H9 (cell line): ENCODE results near the gene WDR20. TPM values are rescaled to one million over a fixed set of nuclear protein-coding genes. Genes with fewer than 3 reads are reported as not detected.
A peak's percentile ranks its signal among the peaks of the same experiment; 100 is the strongest.

Experiments
- DNase-seq: peaks from one replicate; pipeline ENCODE4 v3.0.0-alpha.2; 2017
- H2AFZ ChIP-seq: one replicate; pipeline ENCODE4 v1.6.1; 2013; ENCODE audit warnings: mild to moderate bottlenecking, low read length, control low read depth, moderate library complexity
- H2AK5ac ChIP-seq: 2 replicates; pipeline ENCODE4 v1.6.1; 2013; ENCODE audit warnings: low read length, control low read depth, mixed read lengths; ENCODE audit not compliant: insufficient read length
- H2BK120ac ChIP-seq: one replicate; pipeline ENCODE4 v1.6.1; 2013; ENCODE audit warnings: low read depth, mild to moderate bottlenecking, low read length, control low read depth, inconsistent platforms; ENCODE audit not compliant: poor library complexity, severe bottlenecking
- H2BK12ac ChIP-seq: 2 replicates; pipeline ENCODE4 v1.6.1; 2013; ENCODE audit warnings: low read length, control low read depth, mixed read lengths, low read depth; ENCODE audit not compliant: insufficient read length
- H2BK15ac ChIP-seq: 2 replicates; pipeline ENCODE4 v1.6.1; 2013; ENCODE audit warnings: low read depth, low read length, control low read depth
- H2BK20ac ChIP-seq: one replicate; pipeline ENCODE4 v1.6.1; 2013; ENCODE audit warnings: low read depth, mild to moderate bottlenecking, low read length, control low read depth, inconsistent platforms; ENCODE audit not compliant: poor library complexity, severe bottlenecking
- H2BK5ac ChIP-seq: 2 replicates; pipeline ENCODE4 v1.6.1; 2013; ENCODE audit warnings: low read length, control low read depth, mixed read lengths; ENCODE audit not compliant: insufficient read length
- H3K14ac ChIP-seq: 2 replicates; pipeline ENCODE4 v1.6.1; 2013; ENCODE audit warnings: low read length, control low read depth; ENCODE audit not compliant: insufficient read depth
- H3K18ac ChIP-seq: 2 replicates; pipeline ENCODE4 v1.6.1; 2013; ENCODE audit warnings: low read depth, mild to moderate bottlenecking, mixed read lengths, low read length, control low read depth; ENCODE audit not compliant: insufficient read length
- H3K23ac ChIP-seq: 2 replicates; pipeline ENCODE4 v1.6.1; 2013; ENCODE audit warnings: low read length, control low read depth, mixed read lengths, low read depth; ENCODE audit not compliant: insufficient read length
- H3K23me2 ChIP-seq: 2 replicates; pipeline ENCODE4 v1.6.1; 2013; ENCODE audit warnings: low read depth, mild to moderate bottlenecking, mixed read lengths, low read length, control low read depth; ENCODE audit not compliant: insufficient read length, poor library complexity, severe bottlenecking
- H3K27ac ChIP-seq: 2 replicates; pipeline ENCODE4 v1.5.1; 2013; ENCODE audit warnings: low read length, control low read depth, mixed read lengths, low read depth; ENCODE audit not compliant: insufficient read length
- H3K27me3 ChIP-seq: 2 replicates; pipeline ENCODE4 v1.6.1; 2013; ENCODE audit warnings: low read length, control low read depth, inconsistent platforms; ENCODE audit not compliant: insufficient read depth
- H3K4ac ChIP-seq: 2 replicates; pipeline ENCODE4 v1.6.1; 2013; ENCODE audit warnings: low read depth, mild to moderate bottlenecking, control low read depth, inconsistent platforms, low read length, moderate library complexity
- H3K4me1 ChIP-seq: 2 replicates; pipeline ENCODE4 v1.6.1; 2013; ENCODE audit warnings: low read length, control low read depth, inconsistent platforms; ENCODE audit not compliant: insufficient read depth
- H3K4me2 ChIP-seq: 2 replicates; pipeline ENCODE4 v1.6.1; 2013; ENCODE audit warnings: low read length, control low read depth, mixed read lengths; ENCODE audit not compliant: insufficient read length, insufficient read depth
- H3K56ac ChIP-seq: 2 replicates; pipeline ENCODE4 v1.6.1; 2013; ENCODE audit warnings: low read depth, mild to moderate bottlenecking, mixed read lengths, low read length, control low read depth; ENCODE audit not compliant: insufficient read length
- H3K79me1 ChIP-seq: 2 replicates; pipeline ENCODE4 v1.6.1; 2013; ENCODE audit warnings: low read depth, mild to moderate bottlenecking, moderate library complexity, low read length, control low read depth, inconsistent platforms; ENCODE audit not compliant: insufficient read depth, poor library complexity, severe bottlenecking
- H3K79me2 ChIP-seq: 2 replicates; pipeline ENCODE4 v1.6.1; 2013; ENCODE audit warnings: low read length, control low read depth, inconsistent platforms; ENCODE audit not compliant: insufficient read depth
- H3K9ac ChIP-seq: 2 replicates; pipeline ENCODE4 v1.6.1; 2013; ENCODE audit warnings: low read length, control low read depth, mixed read lengths; ENCODE audit not compliant: insufficient read length; ENCODE audit errors: extremely low read depth
- H3K9me3 ChIP-seq: one replicate; pipeline ENCODE4 v1.6.1; 2013; ENCODE audit warnings: low read depth, low read length, inconsistent platforms; ENCODE audit not compliant: control insufficient read depth
- H3T11ph ChIP-seq: one replicate; pipeline ENCODE4 v1.6.1; 2013; ENCODE audit warnings: mild to moderate bottlenecking, low read length, control low read depth, inconsistent platforms
- H4K20me1 ChIP-seq: one replicate; pipeline ENCODE4 v1.6.1; 2013; ENCODE audit not compliant: control insufficient read depth, insufficient read length, insufficient read depth
- H4K5ac ChIP-seq: 2 replicates; pipeline ENCODE4 v1.6.1; 2013; ENCODE audit warnings: low read depth, mild to moderate bottlenecking, mixed read lengths, low read length, control low read depth; ENCODE audit not compliant: insufficient read length
- H4K8ac ChIP-seq: replicated peaks from 2 replicates; pipeline ENCODE4 v1.6.1; 2013; ENCODE audit warnings: low read length, control low read depth, mixed read lengths, low read depth; ENCODE audit not compliant: insufficient read length
- H4K91ac ChIP-seq: 2 replicates; pipeline ENCODE4 v1.6.1; 2013; ENCODE audit warnings: low read depth, mild to moderate bottlenecking, moderate library complexity, mixed read lengths, low read length, control low read depth; ENCODE audit not compliant: insufficient read length
- H3K27ac Mint-ChIP-seq, 3 experiments: 2 replicates in 2 of 3; 3 replicates in 1 of 3; pipeline ENCODE4 v1.8.0; 2020 to 2021; ENCODE audit warnings: mixed read lengths in 3 of 3, mild to moderate bottlenecking in 1 of 3, moderate library complexity in 1 of 3
- H3K27me3 Mint-ChIP-seq: 2 replicates; pipeline ENCODE4 v1.8.0; 2021; ENCODE audit warnings: low read depth, mild to moderate bottlenecking, moderate library complexity, mixed read lengths
- H3K36me3 Mint-ChIP-seq, 3 experiments: 2 replicates in 2 of 3; 3 replicates in 1 of 3; pipeline ENCODE4 v1.8.0; 2020 to 2021; ENCODE audit warnings: low read depth in 3 of 3, mixed read lengths in 3 of 3; ENCODE audit not compliant: insufficient read depth in 1 of 3
- H3K4me1 Mint-ChIP-seq, 2 experiments: 2 replicates each; pipeline ENCODE4 v1.8.0; 2020; ENCODE audit warnings: mixed read lengths in 2 of 2
- H3K4me3 Mint-ChIP-seq, 2 experiments: 2 replicates in 1 of 2; 3 replicates in 1 of 2; pipeline ENCODE4 v1.8.0; 2020 to 2021; ENCODE audit warnings: mild to moderate bottlenecking in 2 of 2, mixed read lengths in 2 of 2, moderate library complexity in 1 of 2
- H3K9me3 Mint-ChIP-seq, 2 experiments: 2 replicates in 1 of 2; 3 replicates in 1 of 2; pipeline ENCODE4 v1.8.0; 2020; ENCODE audit warnings: mild to moderate bottlenecking in 2 of 2, mixed read lengths in 2 of 2, moderate library complexity in 1 of 2
- CTCF ChIP-seq: fragments of 200-600 bp; sonication (generic); conservative IDR thresholded peaks from 3 replicates; pipeline ENCODE4 v1.8.0; 2021; ENCODE audit warnings: antibody characterized with exemption, mild to moderate bottlenecking
- WGBS: extraction: QIAGEN DNeasy Blood & Tissue Kit; methylation state at CpG from one replicate; pipeline ENCODE4 v1.1.7; 2013; ENCODE audit warnings: missing lambda C conversion rate, low lambda C conversion rate, mixed read lengths; ENCODE audit not compliant: insufficient read length; ENCODE audit errors: extremely low coverage; 5-methylcytosine and 5-hydroxymethylcytosine counted together
- total RNA-seq: library from RNA; stranded (reverse); gene quantifications from 2 replicates; pipeline ENCODE4 v1.2.1, GENCODE V29; 2021

The WDR20 gene
- total RNA-seq, 1 experiment from 2014 or later, result 31.6 TPM

- H3K27me3 ChIP-seq, result no peaks in the 10 kb centered on the region
- no peak overlapping the region for H3T11ph ChIP-seq
- H3K23me2 ChIP-seq, result no peaks in the 10 kb centered on the region
- H4K91ac ChIP-seq, result no peak overlapping the region
- no peak overlapping the region for H2BK120ac ChIP-seq
- H3K27ac ChIP-seq, result no peak overlapping the region
- no peaks in the 10 kb centered on the region for H3K9me3 Mint-ChIP-seq
- no peaks in the 10 kb centered on the region for H3K27me3 Mint-ChIP-seq
- peaks cover 5 to 29% (median 23%) of the 10 kb centered on the region in 3 experiments; a peak in 6 of 7 replicates for H3K36me3 Mint-ChIP-seq
- H2BK12ac ChIP-seq, result no peak overlapping the region
- no peaks in the 10 kb centered on the region for H3K9me3 ChIP-seq
- H3K27ac Mint-ChIP-seq, result peak overlapping the region in 2 of 3 experiments; percentile 65 to 82; a peak in 3 of 7 replicates
- H3K18ac ChIP-seq, result no peak overlapping the region
- peaks cover 5 to 24% of the 10 kb centered on the region in 2 experiments; a peak in 3 of 4 replicates for H3K4me1 Mint-ChIP-seq
- H2BK15ac ChIP-seq, result no peak overlapping the region
- no peak for DNase-seq
- no peaks in the 10 kb centered on the region for H4K20me1 ChIP-seq
- no peak overlapping the region for H4K8ac ChIP-seq
- H3K4ac ChIP-seq, result no peak overlapping the region
- H3K4me2 ChIP-seq, result no peak overlapping the region
- H3K4me1 ChIP-seq, result no peaks in the 10 kb centered on the region
- no CpG with 5 or more reads among the region's 19 CpGs for WGBS
- H3K56ac ChIP-seq, result no peak overlapping the region
- H3K4me3 Mint-ChIP-seq, result no peak overlapping the region
- peak; percentile 46; the same call in 2 of the 3 replicates for TF ChIP-seq CTCF
- no peak overlapping the region for H2AFZ ChIP-seq
- H3K9ac ChIP-seq, result no peak overlapping the region
- H2AK5ac ChIP-seq, result no peak overlapping the region
- no peak overlapping the region for H2BK20ac ChIP-seq
- H2BK5ac ChIP-seq, result no peak overlapping the region
- H3K23ac ChIP-seq, result no peak overlapping the region
- H3K14ac ChIP-seq, result no peak overlapping the region
- no peak overlapping the region for H4K5ac ChIP-seq
- H3K79me1 ChIP-seq, result no peaks in the 10 kb centered on the region
- H3K79me2 ChIP-seq, result no peaks in the 10 kb centered on the region
Observed at GRCh38 chr14:102209224-102209966, 69.7 kb downstream of the WDR20 start.
